HFFc6 (cell line): ENCODE results near the gene CYP26B1. TPM values are rescaled to one million over a fixed set of nuclear protein-coding genes. Genes with fewer than 3 reads are reported as not detected.

Source experiments
- DNase-seq: peaks from one replicate; pipeline ENCODE4 v3.0.0-alpha.2; 2018
- H3K27ac Mint-ChIP-seq: 2 replicates; pipeline ENCODE4 v1.8.0; 2020; ENCODE audit warnings: mild to moderate bottlenecking, mixed read lengths
- H3K27me3 Mint-ChIP-seq: 2 replicates; pipeline ENCODE4 v1.8.0; 2021; ENCODE audit warnings: mild to moderate bottlenecking, moderate library complexity, mixed read lengths; ENCODE audit not compliant: insufficient read depth
- H3K36me3 Mint-ChIP-seq: 2 replicates; pipeline ENCODE4 v1.8.0; 2021; ENCODE audit warnings: low read depth, mixed read lengths
- H3K4me1 Mint-ChIP-seq: 2 replicates; pipeline ENCODE4 v1.8.0; 2020; ENCODE audit warnings: low read depth, mixed read lengths
- H3K4me3 Mint-ChIP-seq: 2 replicates; pipeline ENCODE4 v1.8.0; 2020; ENCODE audit warnings: mild to moderate bottlenecking, moderate library complexity, mixed read lengths
- H3K9me3 Mint-ChIP-seq: 2 replicates; pipeline ENCODE4 v1.8.0; 2020; ENCODE audit warnings: mild to moderate bottlenecking, mixed read lengths
- total RNA-seq, 6 experiments: library from RNA; stranded (reverse); fragmentation: NEBNext Ultra II Directional; extraction: Animal tissue kit (Norgen Biotek cat#: 25700); gene quantifications; 2 replicates in 1 of 6; 3 replicates in 5 of 6; pipeline ENCODE4 v1.2.3, GENCODE V29; 2021
- TF ChIP-seq, protein P1 (sequence below): fragments of 200-600 bp; sonication (generic); IDR thresholded peaks from 2 replicates; pipeline ENCODE4 v1.5.0; 2021; ENCODE audit warnings: antibody characterized with exemption, mild to moderate bottlenecking

CYP26B1 gene
- total RNA-seq, 6 experiments from 2014 or later: 0.05 to 0.66 (median 0.14) TPM; not detected in 1

- no peak overlapping the region for H3K4me3 Mint-ChIP-seq
- TF ChIP-seq, protein P1, sequence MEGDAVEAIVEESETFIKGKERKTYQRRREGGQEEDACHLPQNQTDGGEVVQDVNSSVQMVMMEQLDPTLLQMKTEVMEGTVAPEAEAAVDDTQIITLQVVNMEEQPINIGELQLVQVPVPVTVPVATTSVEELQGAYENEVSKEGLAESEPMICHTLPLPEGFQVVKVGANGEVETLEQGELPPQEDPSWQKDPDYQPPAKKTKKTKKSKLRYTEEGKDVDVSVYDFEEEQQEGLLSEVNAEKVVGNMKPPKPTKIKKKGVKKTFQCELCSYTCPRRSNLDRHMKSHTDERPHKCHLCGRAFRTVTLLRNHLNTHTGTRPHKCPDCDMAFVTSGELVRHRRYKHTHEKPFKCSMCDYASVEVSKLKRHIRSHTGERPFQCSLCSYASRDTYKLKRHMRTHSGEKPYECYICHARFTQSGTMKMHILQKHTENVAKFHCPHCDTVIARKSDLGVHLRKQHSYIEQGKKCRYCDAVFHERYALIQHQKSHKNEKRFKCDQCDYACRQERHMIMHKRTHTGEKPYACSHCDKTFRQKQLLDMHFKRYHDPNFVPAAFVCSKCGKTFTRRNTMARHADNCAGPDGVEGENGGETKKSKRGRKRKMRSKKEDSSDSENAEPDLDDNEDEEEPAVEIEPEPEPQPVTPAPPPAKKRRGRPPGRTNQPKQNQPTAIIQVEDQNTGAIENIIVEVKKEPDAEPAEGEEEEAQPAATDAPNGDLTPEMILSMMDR: no peak
- peaks cover 13% of the 10 kb centered on the region for H3K27me3 Mint-ChIP-seq
- H3K27ac Mint-ChIP-seq: no peak overlapping the region
- H3K36me3 Mint-ChIP-seq: no peaks in the 10 kb centered on the region
- no peaks in the 10 kb centered on the region for H3K4me1 Mint-ChIP-seq
- H3K9me3 Mint-ChIP-seq: peaks cover 4% of the 10 kb centered on the region; the same call in 1 of the 2 replicates
- no peak for DNase-seq
These were observed 51.5 kb downstream of the CYP26B1 start for GRCh38 chr2:72096181-72096580.

GRCh38 chr2:72095364-72095763, 52.3 kb downstream of the CYP26B1 start:
- no peak overlapping the region for H3K27ac Mint-ChIP-seq
- no peaks in the 10 kb centered on the region for H3K4me1 Mint-ChIP-seq
- DNase-seq: no peak
- H3K36me3 Mint-ChIP-seq: no peaks in the 10 kb centered on the region
- TF ChIP-seq, protein P1: no peak
- H3K9me3 Mint-ChIP-seq: peaks cover 4% of the 10 kb centered on the region; the same call in 1 of the 2 replicates
- peaks cover 20% of the 10 kb centered on the region for H3K27me3 Mint-ChIP-seq
- no peak overlapping the region for H3K4me3 Mint-ChIP-seq

GRCh38 chr2:72094701-72095100, 53.0 kb downstream of the CYP26B1 start:
- Mint-ChIP-seq H3K9me3 (peaks cover 4% of the 10 kb centered on the region; the same call in 1 of the 2 replicates), H3K4me1 (no peaks in the 10 kb centered on the region), H3K27ac (no peak overlapping the region), H3K36me3 (no peaks in the 10 kb centered on the region), H3K27me3 (peaks cover 25% of the 10 kb centered on the region), H3K4me3 (no peak overlapping the region)
- TF ChIP-seq, protein P1: no peak
- no peak for DNase-seq

DNA sequence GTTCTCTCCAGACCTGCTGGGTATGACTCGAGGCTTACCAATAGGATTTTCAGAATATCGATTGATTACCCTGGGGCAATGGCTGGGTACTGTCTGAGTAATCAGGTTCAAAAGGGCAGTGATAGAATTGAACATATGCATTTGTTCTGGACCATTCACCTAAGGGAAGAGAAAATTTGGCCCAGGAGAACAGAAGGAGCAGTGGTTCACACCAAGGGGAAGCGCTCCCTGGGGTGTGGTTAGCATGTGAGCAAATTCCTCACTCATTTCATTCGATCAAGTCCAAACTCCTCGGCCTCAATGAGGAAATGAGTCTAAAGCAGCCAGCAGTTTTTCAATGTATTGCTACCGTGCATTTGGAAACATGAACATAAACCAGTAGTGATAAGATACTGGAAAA, 55.6 kb downstream of the CYP26B1 start:
- Mint-ChIP-seq H3K27me3 (peaks cover 31% of the 10 kb centered on the region), H3K4me3 (no peak overlapping the region), H3K27ac (no peak overlapping the region), H3K9me3 (no peaks in the 10 kb centered on the region), H3K36me3 (no peaks in the 10 kb centered on the region), H3K4me1 (no peaks in the 10 kb centered on the region)
- TF ChIP-seq, protein P1: no peak
- no peak for DNase-seq

GRCh38 chr2:72090781-72091482, 56.7 kb downstream of the CYP26B1 start:
- Mint-ChIP-seq H3K27ac (no peak overlapping the region), H3K9me3 (no peaks in the 10 kb centered on the region), H3K4me1 (no peaks in the 10 kb centered on the region), H3K36me3 (no peaks in the 10 kb centered on the region), H3K27me3 (peaks cover 33% of the 10 kb centered on the region), H3K4me3 (no peak overlapping the region)
- TF ChIP-seq, protein P1: no peak
- no peak for DNase-seq
